ENCODE data around the gene MTHFD1L.

- TF ChIP-seq CTCF (IDR thresholded peaks at IDR 0.05) (no peak), POLR2A (IDR thresholded peaks at IDR 0.05) (no peak)
Observed at GRCh38 chr6:150880336-150880735, 14.8 kb downstream of the MTHFD1L start.

Data from body of pancreas (tissue), 4 donors.